Adrenal gland (tissue), 5 donors: Measurements from ENCODE around the gene GCH1.

Source experiments
- CTCF ChIP-seq, 6 experiments: fragments of 450-650 bp in 4 of 6; fragments of 200-600 bp in 2 of 6; sonication (generic) in 1 of 6; IDR thresholded peaks; 1 replicate in 5 of 6; 2 replicates in 1 of 6; pipeline versions ENCODE4 v1.5.1 to v1.8.0; 2016 to 2021; ENCODE audit warnings: antibody characterized with exemption in 6 of 6, mild to moderate bottlenecking in 2 of 6, moderate library complexity in 1 of 6
- POLR2A ChIP-seq, 2 donors: fragments of 450-650 bp; IDR thresholded peaks; one replicate each; pipeline ENCODE4 v1.6.1; 2017; ENCODE audit warnings: antibody characterized with exemption in 2 of 2, mild to moderate bottlenecking in 2 of 2, moderate library complexity in 1 of 2
- donor health status: DM: no; HTN: no; CAD: no.

GRCh38 chr14:54944737-54945391 lies 42.2 kb upstream of the GCH1 start:
- no peak for TF ChIP-seq CTCF (IDR thresholded peaks at IDR 0.05)
- no peak for TF ChIP-seq POLR2A (IDR thresholded peaks at IDR 0.05)
